ENCODE measurements around the gene WDR82.

DNA sequence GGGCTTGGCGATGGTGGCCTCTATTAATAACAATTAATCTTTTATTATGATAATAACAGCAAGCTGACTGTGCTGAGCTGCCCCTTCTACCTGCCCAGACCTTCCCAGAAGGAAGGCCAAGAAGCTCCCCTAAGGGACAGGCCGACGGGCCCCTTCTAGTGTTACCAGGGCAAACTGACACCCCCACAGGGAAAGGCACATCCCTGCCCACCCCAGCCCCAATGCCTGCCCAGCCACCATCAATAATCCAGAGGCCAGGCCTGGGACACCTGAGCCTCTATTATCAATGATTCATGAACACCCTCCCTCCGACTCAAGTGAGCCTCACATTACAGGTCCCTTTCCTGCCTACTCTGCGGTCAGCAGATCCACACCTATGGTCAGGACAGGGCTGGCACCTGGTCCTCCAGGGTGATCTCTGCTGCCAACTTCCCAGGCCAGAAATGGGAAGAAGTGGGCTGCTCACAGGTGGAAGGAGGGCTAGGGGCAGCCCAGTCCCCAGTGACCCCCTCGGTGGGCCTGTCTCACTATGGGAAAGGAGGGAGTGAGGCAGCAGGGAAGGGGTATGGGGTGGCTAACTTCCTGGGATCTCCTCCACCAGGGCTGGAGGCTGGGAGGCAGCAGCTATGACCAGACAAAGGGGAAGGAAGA is 41.3 kb downstream of the WDR82 start:
- TF ChIP-seq EZH2phosphoT487 (IDR thresholded peaks at IDR 0.05; ENCODE audit: unreplicated experiment) (no peak), REST (IDR thresholded peaks at IDR 0.05; ENCODE audit: unreplicated experiment) (no peak), POLR2AphosphoS5 (IDR thresholded peaks at IDR 0.05; ENCODE audit: low read depth) (no peak), ZNF114 (CRISPR knock-in tag; IDR thresholded peaks at IDR 0.05) (no peak), JUNB (IDR thresholded peaks at IDR 0.05; ENCODE audit: unreplicated experiment) (no peak)
- TF ChIP-seq, protein P1, sequence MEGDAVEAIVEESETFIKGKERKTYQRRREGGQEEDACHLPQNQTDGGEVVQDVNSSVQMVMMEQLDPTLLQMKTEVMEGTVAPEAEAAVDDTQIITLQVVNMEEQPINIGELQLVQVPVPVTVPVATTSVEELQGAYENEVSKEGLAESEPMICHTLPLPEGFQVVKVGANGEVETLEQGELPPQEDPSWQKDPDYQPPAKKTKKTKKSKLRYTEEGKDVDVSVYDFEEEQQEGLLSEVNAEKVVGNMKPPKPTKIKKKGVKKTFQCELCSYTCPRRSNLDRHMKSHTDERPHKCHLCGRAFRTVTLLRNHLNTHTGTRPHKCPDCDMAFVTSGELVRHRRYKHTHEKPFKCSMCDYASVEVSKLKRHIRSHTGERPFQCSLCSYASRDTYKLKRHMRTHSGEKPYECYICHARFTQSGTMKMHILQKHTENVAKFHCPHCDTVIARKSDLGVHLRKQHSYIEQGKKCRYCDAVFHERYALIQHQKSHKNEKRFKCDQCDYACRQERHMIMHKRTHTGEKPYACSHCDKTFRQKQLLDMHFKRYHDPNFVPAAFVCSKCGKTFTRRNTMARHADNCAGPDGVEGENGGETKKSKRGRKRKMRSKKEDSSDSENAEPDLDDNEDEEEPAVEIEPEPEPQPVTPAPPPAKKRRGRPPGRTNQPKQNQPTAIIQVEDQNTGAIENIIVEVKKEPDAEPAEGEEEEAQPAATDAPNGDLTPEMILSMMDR (conservative IDR thresholded peaks at IDR 0.05; ENCODE audit: low read depth in 2 of 2), result no peak

All from GM23338 (cell line).